ENCODE results near the gene TNIK. TPM values are rescaled to one million over a fixed set of nuclear protein-coding genes. Genes with fewer than 3 reads are reported as not detected.

Gene TNIK
- total RNA-seq, 1 donor from 2014 or later: 35.3 TPM

DNA sequence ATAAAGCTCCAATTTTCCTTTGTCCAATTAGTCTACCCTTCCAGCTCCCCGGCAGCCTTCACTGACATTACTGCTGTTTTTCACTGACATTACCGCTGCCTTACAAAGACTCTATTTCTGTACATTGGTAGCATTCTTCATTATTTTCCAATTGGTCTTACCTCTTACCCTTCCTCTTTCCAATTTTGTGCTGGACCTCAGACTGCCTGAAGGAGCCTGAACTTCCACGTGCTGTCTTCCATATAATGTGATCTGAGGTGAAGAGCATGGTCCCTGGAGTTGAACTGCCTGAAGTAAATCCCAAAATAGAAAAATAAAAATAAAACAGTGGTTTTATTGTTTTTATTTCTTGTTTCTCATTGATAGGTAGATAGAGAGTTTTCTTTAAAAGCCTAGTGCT is 9.2 kb upstream of the TNIK start:
- TF ChIP-seq CTCF (IDR thresholded peaks at IDR 0.05): no peak
- DNase-seq (no peak), ATAC-seq (no peak)
- no peaks in the 10 kb centered on the region for H3K9me3 ChIP-seq
- no peak overlapping the region for H3K27ac ChIP-seq
- no peaks in the 10 kb centered on the region for H3K4me1 ChIP-seq
- no peak overlapping the region for H3K4me3 ChIP-seq
- H3K36me3 ChIP-seq: no peaks in the 10 kb centered on the region
- H3K27me3 ChIP-seq: no peaks in the 10 kb centered on the region
- intact Hi-C loops (cut with DNase I): no loop called here

GRCh38 chr3:171468296-171468906 is 8.2 kb upstream of the TNIK start:
- Histone ChIP-seq H3K4me3 (no peak overlapping the region), H3K36me3 (no peaks in the 10 kb centered on the region), H3K9me3 (no peaks in the 10 kb centered on the region), H3K27me3 (no peaks in the 10 kb centered on the region), H3K27ac (no peak overlapping the region), H3K4me1 (no peaks in the 10 kb centered on the region)
- no peak for TF ChIP-seq CTCF (IDR thresholded peaks at IDR 0.05)
- intact Hi-C loops (cut with DNase I): no loop called here
- ATAC-seq (no peak), DNase-seq (no peak)

DNA sequence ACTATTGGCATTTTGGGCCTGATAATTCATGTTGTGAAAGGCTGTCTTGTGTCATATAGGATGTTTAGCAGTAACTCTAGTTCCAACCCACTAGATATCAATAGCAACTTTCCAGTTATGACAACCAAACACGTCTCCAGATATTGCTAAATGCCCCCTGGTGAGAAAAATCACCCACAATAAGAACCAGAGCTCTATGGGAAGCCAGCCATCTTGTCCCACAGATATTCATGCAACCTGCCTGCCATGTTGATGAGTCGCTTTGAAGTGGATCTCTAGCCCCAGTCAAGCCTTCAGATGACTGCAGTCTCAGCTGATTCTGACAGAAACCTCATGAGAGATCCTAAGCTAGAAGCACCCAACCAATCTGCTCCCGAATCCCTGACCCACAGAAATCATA is 5.6 kb upstream of the TNIK start:
- DNase-seq: no peak
- ATAC-seq: no peak
- intact Hi-C loops (cut with DNase I): no loop called here

DNA sequence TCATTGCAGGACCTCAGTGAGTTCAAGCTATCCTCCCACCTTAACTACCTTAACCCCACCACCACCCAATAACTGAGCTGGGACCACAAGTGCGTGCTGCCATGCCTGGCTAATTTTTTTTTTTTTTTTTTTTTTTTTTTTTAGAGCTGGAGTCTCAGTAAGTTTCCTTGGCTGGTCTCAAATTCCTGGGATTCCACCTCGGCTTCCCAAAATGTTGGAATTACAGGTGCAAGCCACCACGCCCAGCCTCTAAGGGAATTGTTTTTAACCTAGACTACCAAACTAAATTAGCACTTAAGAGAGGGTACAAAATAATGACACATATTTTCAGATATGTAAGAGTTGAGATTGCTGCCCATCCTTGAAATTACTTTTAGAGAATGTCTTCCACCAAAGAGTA is 4.3 kb upstream of the TNIK start:
- H3K27me3 ChIP-seq: no peaks in the 10 kb centered on the region
- no peak overlapping the region for H3K4me3 ChIP-seq
- H3K27ac ChIP-seq: no peak overlapping the region
- ATAC-seq: no peak
- peaks cover 5% of the 10 kb centered on the region for H3K4me1 ChIP-seq
- no peak for TF ChIP-seq CTCF (IDR thresholded peaks at IDR 0.05)
- no peak for DNase-seq
- no peaks in the 10 kb centered on the region for H3K9me3 ChIP-seq
- no peaks in the 10 kb centered on the region for H3K36me3 ChIP-seq
- intact Hi-C loops (cut with DNase I): no loop called here

More for the DNA sequence above, 5.6 kb upstream of the TNIK start:
- no peaks in the 10 kb centered on the region for H3K27me3 ChIP-seq
- H3K27ac ChIP-seq: no peak overlapping the region
- H3K36me3 ChIP-seq: no peaks in the 10 kb centered on the region
- H3K4me3 ChIP-seq: no peak overlapping the region
- TF ChIP-seq CTCF (IDR thresholded peaks at IDR 0.05): no peak
- H3K4me1 ChIP-seq: peaks cover 5% of the 10 kb centered on the region
- H3K9me3 ChIP-seq: no peaks in the 10 kb centered on the region

- Histone ChIP-seq H3K36me3 (no peaks in the 10 kb centered on the region), H3K9me3 (no peaks in the 10 kb centered on the region), H3K4me1 (peaks cover 8% of the 10 kb centered on the region), H3K27me3 (no peaks in the 10 kb centered on the region), H3K4me3 (no peak overlapping the region), H3K27ac (no peak overlapping the region)
- ATAC-seq: no peak
- no peak for TF ChIP-seq CTCF (IDR thresholded peaks at IDR 0.05)
- DNase-seq: no peak
- intact Hi-C loops (cut with DNase I): no loop called here
Observed at GRCh38 chr3:171462224-171462623, 2.0 kb upstream of the TNIK start.

DNA sequence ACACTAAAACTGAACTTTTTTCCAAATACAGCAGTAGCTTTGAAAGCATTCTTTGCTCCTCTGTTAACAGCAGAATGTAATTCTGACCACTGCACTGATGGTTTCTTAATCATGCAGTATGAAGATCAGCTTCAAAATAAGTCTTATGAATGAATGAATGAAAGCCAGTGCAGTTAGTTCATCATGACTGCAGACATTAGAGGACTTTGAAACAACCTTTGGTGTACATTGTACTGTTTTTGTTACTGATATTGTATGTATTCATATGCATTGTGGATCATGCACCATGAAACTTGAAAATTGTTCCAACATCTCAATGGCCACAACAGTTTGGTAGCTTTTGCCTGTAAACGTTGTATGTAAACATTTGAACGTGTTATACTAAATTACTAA is 1.3 kb upstream of the TNIK start:
- no peak for DNase-seq
- Histone ChIP-seq H3K4me3 (peak overlapping the region; percentile 78), H3K9me3 (no peaks in the 10 kb centered on the region), H3K4me1 (peaks cover 14% of the 10 kb centered on the region), H3K27ac (peak overlapping the region; percentile 38), H3K27me3 (no peaks in the 10 kb centered on the region), H3K36me3 (no peaks in the 10 kb centered on the region)
- no peak for ATAC-seq
- TF ChIP-seq CTCF (IDR thresholded peaks at IDR 0.05): no peak
- intact Hi-C loops (cut with DNase I): no loop called here

Data from upper lobe of right lung (tissue), 1 donor.